ENCODE data around the gene PPP1R37. TPM values are rescaled to one million over a fixed set of nuclear protein-coding genes. Genes with fewer than 3 reads are reported as not detected.

PPP1R37 gene
- total and polyA plus RNA-seq, 2 of the 8 experiments (the other 6 are each of a cell fraction or from before 2014, with no cell fraction given), result 14.6 to 25.7 TPM

DNA sequence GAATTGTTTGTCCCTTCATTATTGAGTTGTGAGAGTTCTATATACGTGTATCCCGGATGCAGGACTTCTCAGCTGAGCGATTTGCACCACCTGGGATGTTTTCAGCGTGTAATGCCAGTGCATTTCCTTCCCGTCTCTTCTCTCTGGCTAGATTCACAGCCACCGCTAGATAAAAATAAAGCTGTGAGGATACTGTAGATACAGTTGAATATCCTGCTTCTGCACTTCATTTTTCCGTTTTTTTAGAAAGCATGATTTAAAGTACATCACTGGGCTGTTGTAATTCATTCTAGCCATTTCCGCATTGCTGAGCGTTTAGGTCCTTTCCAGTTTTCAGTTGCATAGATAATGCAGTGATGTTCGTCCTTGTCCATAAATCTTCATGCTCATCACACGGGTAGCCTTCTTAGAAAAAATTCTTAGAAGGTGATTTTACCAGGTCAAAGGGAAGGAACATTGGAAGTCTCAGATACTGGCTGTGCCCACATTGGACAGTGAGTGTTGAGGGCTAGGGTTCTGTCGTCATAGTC is 14.7 kb downstream of the PPP1R37 start (continued):
- no peak for TF ChIP-seq POLR2AphosphoS5 (IDR thresholded peaks at IDR 0.05; ENCODE audit: low read depth, low read length)
- TF ChIP-seq CEBPB (IDR thresholded peaks at IDR 0.05; ENCODE audit: low read depth, low read length), result no peak
- TF ChIP-seq ZNF274 (IDR thresholded peaks at IDR 0.05; ENCODE audit: borderline replicate concordance, extremely low read depth, low read length), result no peak
- no peak for TF ChIP-seq GTF2F1 (IDR thresholded peaks at IDR 0.05; ENCODE audit: borderline replicate concordance, low read depth, low read length)
